Lower leg skin (tissue), 3 donors: ENCODE data around the gene ADGRL1.

ENCODE experiments used
- CTCF ChIP-seq, 3 donors: fragments of 450-650 bp; IDR thresholded peaks; one replicate each; pipeline ENCODE4 v1.5.1; 2016; ENCODE audit warnings: antibody characterized with exemption in 3 of 3, mild to moderate bottlenecking in 3 of 3, moderate library complexity in 2 of 3
- POLR2A ChIP-seq, 2 donors: fragments of 450-650 bp; IDR thresholded peaks; one replicate each; pipeline ENCODE4 v1.6.1; 2016 to 2017; ENCODE audit warnings: antibody characterized with exemption in 2 of 2, mild to moderate bottlenecking in 1 of 2, moderate library complexity in 1 of 2

GRCh38 chr19:14105680-14106079 lies 100.3 kb downstream of the ADGRL1 start:
- no peak for TF ChIP-seq POLR2A (IDR thresholded peaks at IDR 0.05)
- TF ChIP-seq CTCF (IDR thresholded peaks at IDR 0.05): no peak
